K562 (cell line): ENCODE measurements around the gene CABLES1. TPM values are rescaled to one million over a fixed set of nuclear protein-coding genes. Genes with fewer than 3 reads are reported as not detected.

ENCODE experiments used
- CHD1 ChIP-seq: fragments of 200-600 bp; sonication (generic); IDR thresholded peaks from one replicate; pipeline ENCODE4 v1.6.1; 2012; ENCODE audit warnings: mild to moderate bottlenecking, moderate library complexity, low read length, inconsistent platforms
- GMEB1 ChIP-seq: fragments of 250-450 bp; sonication (Bioruptor Pico); IDR thresholded peaks from 2 replicates; pipeline ENCODE4 v1.4.0; 2020; ENCODE audit warnings: mild to moderate bottlenecking
- ID3 ChIP-seq, 2 experiments: fragments of 250-450 bp in 1 of 2; fragments of 450-650 bp in 1 of 2; sonication (Bioruptor Pico) in 1 of 2; IDR thresholded peaks; 2 replicates each; pipeline versions ENCODE4 v1.6.1 to v1.8.0; 2016 to 2021; ENCODE audit warnings: mild to moderate bottlenecking in 2 of 2, moderate library complexity in 2 of 2, missing compliant biosample characterization in 1 of 2, missing genetic modification characterization in 1 of 2
- JUNB ChIP-seq: fragments of 450-650 bp; formaldehyde crosslinking; conservative IDR thresholded peaks from 2 replicates; pipeline ENCODE4 v1.4.0; 2020; ENCODE audit warnings: mild to moderate bottlenecking
- MAFF ChIP-seq: IDR thresholded peaks from 2 replicates; pipeline ENCODE4 v1.6.1; 2012; ENCODE audit warnings: low read length, improper control_type of control experiment
- MEF2A ChIP-seq: IDR thresholded peaks from 2 replicates; pipeline ENCODE4 v1.6.1; 2011; ENCODE audit warnings: low read depth, mild to moderate bottlenecking, low read length, moderate library complexity; ENCODE audit not compliant: control insufficient read depth
- MYBL2 ChIP-seq, 2 experiments: fragments of 450-650 bp in 1 of 2; sonication (generic) in 1 of 2; formaldehyde crosslinking in 1 of 2; IDR thresholded peaks; 2 replicates each; pipeline versions ENCODE4 v1.6.1 to v1.8.1; 2017 to 2022; ENCODE audit warnings: borderline replicate concordance in 1 of 2, inconsistent platforms in 1 of 2, low read depth in 1 of 2, mild to moderate bottlenecking in 1 of 2, missing genetic modification reagents in 1 of 2, moderate library complexity in 1 of 2
- NR1H2 ChIP-seq: sonication (generic); formaldehyde crosslinking; IDR thresholded peaks from 2 replicates; pipeline ENCODE4 v1.4.0; 2020; ENCODE audit warnings: mild to moderate bottlenecking, missing genetic modification reagents
- RBM34 ChIP-seq: fragments of 200-400 bp; formaldehyde crosslinking; IDR thresholded peaks from 2 replicates; pipeline ENCODE4 v1.6.1; 2018; ENCODE audit warnings: low read length, borderline replicate concordance; ENCODE audit not compliant: insufficient read depth
- ZBTB11 ChIP-seq, 3 experiments: fragments of 200-800 bp in 1 of 3; fragments of 250-450 bp in 1 of 3; fragments of 450-650 bp in 1 of 3; sonication (Bioruptor Pico) in 1 of 3; sonication (Bioruptor generic) in 1 of 3; formaldehyde crosslinking in 1 of 3; IDR thresholded peaks; 2 replicates each; pipeline versions ENCODE4 v1.6.1 to v1.8.0; 2016 to 2022; ENCODE audit warnings: mild to moderate bottlenecking in 2 of 3, missing genetic modification characterization in 2 of 3, missing compliant biosample characterization in 1 of 3, moderate library complexity in 1 of 3
- ZBTB34 ChIP-seq: fragments of 250-450 bp; sonication (Bioruptor Pico); IDR thresholded peaks from 2 replicates; pipeline ENCODE4 v1.8.0; 2021; ENCODE audit warnings: mild to moderate bottlenecking, moderate library complexity
- ZNF274 ChIP-seq: IDR thresholded peaks from 2 replicates; pipeline ENCODE4 v1.6.1; 2011; ENCODE audit warnings: low read depth, mild to moderate bottlenecking, low read length, moderate library complexity, borderline replicate concordance
- ZNF592 ChIP-seq: fragments of 450-650 bp; IDR thresholded peaks from 2 replicates; pipeline ENCODE4 v1.6.1; 2017; ENCODE audit warnings: antibody characterized with exemption, mild to moderate bottlenecking
- ZNF717 ChIP-seq: fragments of 250-450 bp; sonication (Bioruptor Pico); IDR thresholded peaks from 2 replicates; pipeline ENCODE4 v1.5.0; 2021
- polyA plus RNA-seq, 8 experiments: library from polyadenylated mRNA; depleted of rRNA in 4 of 8; stranded (reverse) in 5 of 8; unstranded in 3 of 8; fragments of >200 nt; fragmentation: Nextera tagmentation in 2 of 8; fragmentation: Illumina TruSeq in 1 of 8; extraction: Ambion mirVana in 2 of 8; extraction: Trizol in 1 of 8; gene quantifications; 2 replicates each; pipeline versions ENCODE4 v1.2.1 to v1.2.3, GENCODE V29; 2011 to 2014; ENCODE audit warnings: inconsistent platforms in 1 of 8, missing spikeins in 1 of 8
- total RNA-seq, 7 experiments: library from RNA; depleted of rRNA in 6 of 7; stranded (reverse); fragments of >200 nt in 6 of 7; fragmentation: Illumina TruSeq in 2 of 7; extraction: Trizol in 2 of 7; gene quantifications; 2 replicates each; pipeline versions ENCODE4 v1.2.1 to v1.2.3, GENCODE V29; 2011 to 2021; ENCODE audit warnings: low replicate concordance in 1 of 7

The CABLES1 gene
- total and polyA plus RNA-seq, 9 of the 15 experiments (the other 6 are each of a cell fraction or from before 2014, with no cell fraction given): 0.04 to 0.10 (median 0.06) TPM; not detected in 3

- TF ChIP-seq ID3 (CRISPR knock-in tag; IDR thresholded peaks at IDR 0.05): no peak
- TF ChIP-seq ID3 (tag; IDR thresholded peaks at IDR 0.05): no peak
- no peak for TF ChIP-seq MEF2A
- no peak for TF ChIP-seq ZNF717 (CRISPR knock-in tag)
- no peak for TF ChIP-seq CHD1
- TF ChIP-seq MAFF: no peak
- TF ChIP-seq MYBL2 (IDR thresholded peaks at IDR 0.05; ENCODE audit: low read depth): no peak
- no peak for TF ChIP-seq MYBL2 (CRISPR knock-in tag; IDR thresholded peaks at IDR 0.05; ENCODE audit: borderline replicate concordance)
- TF ChIP-seq ZNF592: no peak
- no peak for TF ChIP-seq JUNB (CRISPR knock-in tag)
- TF ChIP-seq ZNF274: no peak
- TF ChIP-seq GMEB1 (CRISPR knock-in tag): no peak
- TF ChIP-seq NR1H2 (CRISPR knock-in tag): no peak
- no peak for TF ChIP-seq ZBTB11 (CRISPR knock-in tag; IDR thresholded peaks at IDR 0.05)
- TF ChIP-seq ZBTB34: no peak
- TF ChIP-seq RBM34: no peak
These were observed 130.6 kb downstream of the CABLES1 start (continued) for GRCh38 chr18:23265682-23266399.
